HG03571 (cell line): ENCODE data around the gene PDCD4.
A peak's percentile ranks its signal among the peaks of the same experiment; 100 is the strongest.

Source experiments
- ATAC-seq: cut with Tn5 transposase; IDR thresholded peaks from one replicate; pipeline ENCODE4 v1.9.1; 2021; ENCODE audit not compliant: unreplicated experiment

The PDCD4 gene

DNA sequence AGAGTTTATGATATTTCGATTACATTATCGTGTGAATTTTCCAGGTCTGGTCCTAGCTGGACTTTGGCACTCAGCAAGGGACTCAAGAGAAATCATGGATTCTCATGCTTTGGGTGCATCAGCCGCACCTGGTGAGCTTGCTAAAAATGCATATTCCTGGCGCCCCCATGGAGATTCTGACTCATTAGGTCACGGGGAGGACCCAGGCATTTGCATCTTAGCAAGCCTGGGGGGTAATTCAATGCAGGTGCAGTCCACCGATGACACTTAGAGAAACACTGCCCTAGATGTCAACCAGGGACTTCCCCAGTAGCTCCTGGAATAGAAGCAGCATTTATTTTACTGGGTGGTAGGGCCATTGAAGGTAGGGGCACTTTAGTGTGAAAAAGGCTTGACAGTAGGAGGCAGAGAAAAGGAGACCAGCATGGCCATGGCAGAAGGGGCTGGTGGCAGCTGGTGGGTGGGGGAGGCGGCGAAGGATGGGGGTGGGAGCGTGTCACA is 29.9 kb upstream of the PDCD4 start:
- ATAC-seq, result peak; percentile 51

DNA sequence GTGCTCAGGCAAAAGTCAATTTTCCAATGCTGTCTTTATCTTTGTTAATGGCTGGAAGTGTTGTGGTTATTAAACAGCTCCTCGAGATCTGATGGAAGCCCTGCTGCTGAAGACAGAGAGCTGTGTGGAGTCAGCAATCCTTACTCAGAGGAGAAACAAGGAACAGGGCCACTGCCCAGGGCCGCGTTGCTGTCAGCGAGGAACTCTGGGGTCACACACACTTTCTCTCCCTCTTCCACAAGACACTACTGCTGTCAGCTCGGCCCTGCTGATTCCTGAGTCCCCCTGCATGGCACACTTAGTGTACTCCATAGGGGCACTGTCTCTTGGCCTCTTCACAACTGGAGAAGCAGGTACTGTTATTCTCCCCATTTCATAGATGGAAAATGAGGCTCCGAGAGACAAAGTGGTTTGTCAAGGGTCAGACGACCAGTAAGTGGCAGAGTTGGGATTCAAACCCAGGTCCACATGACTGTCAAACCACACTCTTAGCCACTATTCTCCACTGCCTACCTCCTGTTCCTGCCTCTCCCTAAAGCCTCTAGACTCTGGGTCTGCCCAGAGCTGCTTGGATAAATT is 29.3 kb upstream of the PDCD4 start:
- no peak for ATAC-seq

DNA sequence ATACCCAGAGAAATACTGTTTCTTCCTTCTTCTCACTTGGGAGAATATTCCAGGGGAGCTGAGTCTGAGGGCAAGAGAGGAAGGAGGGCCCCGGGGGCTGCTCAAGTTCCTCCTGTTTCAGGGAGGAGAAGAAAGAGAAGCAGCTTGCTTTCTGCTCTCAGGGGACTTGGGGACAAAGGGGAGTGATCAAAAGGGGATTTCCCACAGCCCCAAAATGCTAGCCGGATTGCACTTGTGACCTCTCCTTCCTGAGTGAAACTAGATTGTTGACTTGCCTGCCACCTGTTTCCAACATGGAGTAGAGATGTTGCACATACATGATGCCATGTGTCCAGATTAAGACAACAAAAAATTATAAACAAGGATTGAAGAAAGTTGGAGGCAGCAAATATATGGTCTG is 28.7 kb upstream of the PDCD4 start:
- peak; percentile 82 for ATAC-seq

DNA sequence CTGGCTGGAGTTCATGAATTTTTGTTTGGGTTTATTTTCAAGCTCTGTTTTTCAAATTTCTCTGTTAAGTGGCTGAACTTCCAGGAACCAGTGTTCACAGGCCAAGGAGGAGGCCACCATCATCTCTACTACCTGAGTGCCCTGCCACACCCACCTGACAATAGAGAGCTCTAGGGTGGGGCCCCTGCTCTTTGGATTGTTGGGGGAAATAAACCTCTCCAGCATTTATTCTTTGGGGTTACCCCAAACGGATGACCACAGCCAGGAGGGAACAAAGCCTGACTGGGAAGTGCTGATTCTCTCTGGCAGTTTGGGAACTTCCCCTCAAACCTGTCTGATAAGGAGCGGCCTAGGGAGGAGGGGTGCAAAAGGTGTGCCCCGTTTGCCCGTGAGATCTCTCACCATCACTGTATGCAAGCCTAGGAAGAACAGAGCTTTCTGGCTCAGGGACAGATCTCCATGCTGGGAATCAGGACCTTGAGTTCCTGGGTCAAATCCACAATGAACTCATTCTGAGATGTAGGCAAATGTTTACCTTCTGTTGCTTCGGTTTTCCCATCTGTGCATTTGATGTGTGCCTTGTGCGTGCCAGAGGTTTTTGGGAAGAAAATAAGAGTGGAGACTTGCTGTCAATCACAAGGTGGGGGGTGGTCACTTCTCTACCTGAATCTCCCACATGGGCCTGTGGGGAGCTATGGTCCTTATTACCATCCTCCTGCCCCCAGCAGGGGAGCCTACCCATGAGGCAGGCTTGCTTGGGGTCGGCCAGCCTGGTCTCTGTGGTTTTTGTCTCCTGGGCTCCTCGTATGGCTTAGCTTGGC is 27.7 kb upstream of the PDCD4 start:
- no peak for ATAC-seq

DNA sequence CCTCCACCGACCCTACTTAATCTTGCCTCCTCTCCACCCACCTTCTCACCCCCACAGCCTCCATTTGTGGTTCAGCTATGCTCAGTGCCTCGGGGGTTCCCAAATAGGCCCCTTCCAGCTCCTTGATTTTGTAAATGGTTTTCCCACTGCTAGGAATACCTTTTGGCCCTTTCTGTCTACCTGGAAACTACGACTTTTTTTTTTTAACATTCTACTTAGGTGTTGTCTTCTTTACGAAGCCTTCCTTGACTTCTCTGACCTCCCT is 27.2 kb upstream of the PDCD4 start:
- ATAC-seq, result no peak

DNA sequence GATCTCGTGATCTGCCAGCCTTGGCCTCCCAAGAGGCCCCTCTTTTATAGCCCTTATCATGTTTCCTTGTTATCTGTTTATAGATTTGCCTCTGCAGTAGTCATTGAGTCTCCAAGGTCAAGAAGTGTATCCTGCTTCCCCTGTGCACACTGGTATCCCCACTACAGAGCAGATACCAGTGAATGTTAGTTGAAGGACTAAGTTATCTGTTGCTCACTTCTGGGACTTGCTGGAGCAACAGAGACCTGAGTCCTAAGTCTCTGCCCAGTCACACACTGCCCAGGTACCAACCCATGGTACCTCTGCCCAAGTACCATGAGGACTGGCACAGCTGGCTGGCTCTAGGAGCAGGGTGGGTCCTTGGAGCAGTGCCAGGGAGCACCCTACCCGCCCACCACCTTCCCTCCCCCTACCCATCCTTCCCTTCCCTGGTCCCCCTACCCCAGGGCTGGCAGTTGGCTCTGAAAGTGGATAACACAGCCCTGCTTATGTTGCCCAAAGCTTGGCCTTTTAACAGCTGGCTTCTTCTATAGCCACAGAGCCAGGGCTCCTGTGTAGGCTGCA is 26.5 kb upstream of the PDCD4 start:
- no peak for ATAC-seq

DNA sequence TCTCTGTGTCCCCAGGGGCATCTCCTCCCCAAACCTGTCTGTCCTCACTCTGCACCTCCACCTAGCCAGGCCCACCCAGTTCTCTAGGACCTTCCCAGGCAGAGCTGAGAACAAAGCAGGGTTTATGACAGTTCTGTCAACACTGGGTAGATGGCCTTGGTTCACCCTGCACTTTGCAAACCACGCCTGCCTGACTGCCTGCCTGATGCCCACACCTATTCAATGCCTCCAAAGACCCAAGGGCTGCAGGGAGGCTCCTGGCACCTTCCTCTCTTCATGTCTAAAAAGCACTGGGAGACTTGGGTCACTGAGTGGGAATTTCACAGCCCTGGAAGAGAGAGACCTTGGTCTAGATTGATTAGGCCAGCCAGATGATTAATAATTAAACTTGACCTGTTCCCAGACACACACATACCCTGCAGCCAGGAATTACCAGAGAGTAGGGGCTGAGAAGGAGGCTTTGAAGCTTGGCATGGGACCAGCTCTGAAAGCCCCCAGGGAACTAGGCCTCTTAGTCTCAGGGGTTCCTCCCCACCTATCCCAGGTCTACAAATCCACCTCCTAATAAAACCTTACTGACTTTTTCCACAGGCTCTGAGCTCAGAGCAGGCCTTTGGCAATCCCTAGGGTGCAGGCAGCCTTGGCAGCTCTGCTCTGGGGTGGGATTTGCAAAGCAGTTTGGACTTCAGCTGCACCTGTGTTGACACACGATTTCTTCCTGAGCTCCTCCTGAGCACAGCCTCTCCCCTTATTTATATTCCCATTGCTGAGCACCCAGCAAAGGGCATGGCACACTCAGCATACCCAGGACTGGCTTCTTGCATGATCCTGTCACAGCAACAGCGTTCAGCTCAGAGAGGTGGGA is 25.7 kb upstream of the PDCD4 start:
- no peak for ATAC-seq

DNA sequence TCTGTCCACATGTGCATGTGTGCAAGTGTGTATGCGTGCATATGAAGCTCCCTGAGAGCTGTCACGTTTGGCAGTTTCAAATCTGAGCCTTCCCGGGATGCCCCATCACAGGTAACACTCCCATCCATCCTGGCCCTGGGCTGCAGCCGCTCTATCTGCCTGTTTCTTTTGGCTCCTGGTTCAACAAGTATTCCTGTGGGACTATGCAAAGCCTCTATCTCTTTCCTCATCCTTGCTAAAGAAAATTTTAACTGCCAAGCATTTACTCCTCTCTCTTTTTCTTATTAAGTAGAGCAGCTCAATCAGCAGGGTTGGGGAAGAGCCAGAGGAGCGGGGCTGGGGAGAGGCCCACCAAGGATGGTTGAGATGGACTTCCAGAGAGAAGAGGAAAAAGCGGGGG is 24.4 kb upstream of the PDCD4 start:
- ATAC-seq, result no peak

DNA sequence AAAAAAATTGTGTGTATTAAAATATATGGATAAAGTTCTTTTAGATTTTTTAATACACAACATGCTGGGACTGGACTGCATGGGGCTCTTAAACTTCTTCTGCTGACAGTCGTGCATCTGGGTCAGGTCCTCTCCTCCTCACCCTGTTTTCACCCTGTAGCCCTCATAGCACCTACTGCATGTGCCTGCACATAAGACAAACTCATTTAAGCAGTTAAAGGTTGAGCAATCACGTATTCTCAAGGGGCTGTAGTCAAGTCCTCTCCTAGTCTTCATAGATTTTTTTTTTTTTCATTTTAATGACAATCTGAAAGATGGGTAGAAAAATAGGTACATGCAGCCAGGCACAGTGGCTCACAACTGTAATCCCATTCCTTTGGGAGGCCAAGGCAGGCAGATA is 23.6 kb upstream of the PDCD4 start:
- ATAC-seq, result no peak

DNA sequence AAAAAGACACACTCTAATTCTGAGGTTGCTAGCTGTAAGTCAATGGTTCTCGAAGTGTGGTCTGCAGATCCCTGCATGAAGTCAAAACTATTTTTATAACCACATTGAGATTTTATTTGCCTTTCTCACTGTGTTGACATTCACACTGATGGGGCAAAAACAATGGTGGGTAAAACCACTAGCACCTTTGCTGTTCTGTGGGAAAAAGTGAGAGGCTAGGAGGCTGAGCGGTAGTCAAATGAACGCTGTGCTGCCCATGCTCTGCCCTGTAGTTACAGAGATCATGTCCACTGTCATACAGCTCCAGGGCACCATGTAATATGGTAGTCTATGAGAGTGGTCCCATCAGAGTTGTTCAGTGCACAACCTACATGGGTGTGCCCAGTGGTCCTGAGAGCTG is 21.6 kb upstream of the PDCD4 start:
- no peak for ATAC-seq

DNA sequence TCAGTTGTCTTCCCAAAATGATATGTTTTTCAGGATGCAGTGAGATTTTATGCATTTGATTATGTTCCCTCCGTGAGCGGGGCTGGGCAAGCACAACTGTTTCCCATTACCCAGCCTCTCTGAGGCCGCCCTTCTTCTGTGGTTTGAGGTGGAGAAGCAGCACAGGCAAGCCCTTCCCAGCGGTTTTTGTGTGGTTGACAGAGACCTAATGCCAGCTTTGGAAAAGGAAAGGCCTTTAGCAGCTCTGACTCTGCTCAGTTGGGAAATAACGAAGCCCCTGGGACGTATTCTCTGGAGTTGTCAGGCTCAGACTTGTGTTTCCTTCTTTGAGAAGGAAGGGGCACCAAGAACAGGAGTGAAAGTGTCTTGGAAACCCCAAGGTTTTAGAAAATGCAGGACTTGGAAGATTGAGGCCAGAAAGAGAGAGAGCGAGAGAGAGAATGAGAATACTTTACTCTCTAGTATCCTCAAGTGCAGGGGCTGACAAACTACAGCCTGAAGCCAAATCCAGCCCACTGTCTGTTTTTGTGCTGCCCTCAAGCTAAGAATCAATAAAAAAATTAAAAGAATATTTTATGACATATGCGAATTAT is 20.6 kb upstream of the PDCD4 start:
- ATAC-seq, result no peak

DNA sequence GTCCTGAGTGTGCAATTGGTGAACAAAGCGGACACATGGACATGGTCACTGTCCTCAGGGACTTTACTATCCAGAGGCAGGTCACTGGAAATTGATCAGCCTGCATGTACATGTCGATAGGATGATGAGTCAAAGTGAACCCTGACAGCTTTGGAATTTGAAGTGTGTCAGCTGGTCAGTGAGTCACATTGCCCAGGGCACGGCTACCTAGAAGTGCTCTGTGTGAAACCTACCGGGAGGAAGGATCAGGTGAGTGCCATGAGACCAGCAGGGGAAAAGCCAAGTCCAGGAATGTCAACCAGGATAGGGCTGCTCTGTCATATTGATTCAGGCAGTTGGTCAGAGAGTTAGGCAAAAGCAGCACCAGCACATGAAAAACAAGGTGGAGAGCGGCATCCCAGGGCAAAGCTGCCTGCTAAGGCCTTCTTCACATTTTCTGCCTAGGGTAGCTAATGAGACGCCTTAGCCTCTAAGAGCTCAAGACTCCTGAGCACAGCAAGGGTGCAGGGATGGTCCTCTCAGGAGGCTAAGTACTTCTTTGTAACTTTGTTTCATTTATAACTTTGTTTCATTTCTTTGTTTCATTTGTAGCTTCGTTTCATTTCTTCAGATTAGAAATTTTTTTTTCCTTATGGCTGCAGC is 19.4 kb upstream of the PDCD4 start:
- ATAC-seq, result no peak

DNA sequence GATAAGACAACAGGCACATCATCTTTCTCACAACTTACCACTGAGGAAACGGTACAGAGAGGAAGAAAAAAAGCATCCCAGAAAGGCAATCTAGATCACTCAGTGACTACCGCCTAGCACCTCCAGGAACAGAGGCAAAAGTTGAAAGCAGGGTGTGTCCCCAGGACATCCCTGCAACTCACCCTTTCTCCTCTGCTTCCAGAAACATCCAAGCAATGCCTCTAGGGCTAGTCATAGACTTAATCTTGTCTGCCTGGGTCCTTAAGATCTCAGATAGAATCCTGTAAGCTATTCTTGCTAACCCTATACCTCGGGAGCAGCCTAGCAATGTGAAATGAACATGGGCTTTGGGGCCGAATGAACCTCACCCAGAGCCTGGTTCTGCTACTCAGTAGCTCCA is 18.8 kb upstream of the PDCD4 start:
- ATAC-seq, result no peak

DNA sequence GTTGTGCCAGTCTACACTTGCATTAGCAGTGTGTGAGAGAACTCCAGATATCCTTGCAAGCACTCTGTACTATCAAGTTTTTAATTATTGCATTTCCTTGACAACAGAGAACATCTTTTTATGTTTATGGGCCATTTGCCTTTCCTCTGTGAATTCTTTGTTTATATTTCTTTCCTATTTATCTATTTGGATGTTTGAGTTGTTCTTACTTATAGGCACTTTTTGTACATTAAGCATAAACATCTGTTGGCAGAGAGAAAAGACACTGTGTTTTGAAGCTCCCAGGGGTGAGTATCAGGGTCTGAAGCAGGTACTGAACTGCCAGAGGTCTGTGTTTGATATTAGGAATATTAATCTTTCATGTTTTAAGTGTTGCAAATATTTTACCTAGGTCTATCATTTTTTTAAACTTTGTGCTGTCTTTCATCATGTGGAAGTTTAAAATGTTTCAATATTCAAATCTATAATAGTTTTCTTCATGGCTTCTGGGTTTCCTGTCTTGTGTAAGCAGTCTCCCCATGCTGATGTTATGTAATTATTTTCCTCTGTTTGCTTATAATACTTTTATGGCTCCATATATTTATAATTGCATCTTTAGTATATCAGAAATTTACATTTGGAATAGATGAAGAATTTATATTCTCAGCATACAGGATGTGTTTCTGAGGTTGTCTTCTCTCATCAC is 17.7 kb upstream of the PDCD4 start:
- ATAC-seq, result no peak

DNA sequence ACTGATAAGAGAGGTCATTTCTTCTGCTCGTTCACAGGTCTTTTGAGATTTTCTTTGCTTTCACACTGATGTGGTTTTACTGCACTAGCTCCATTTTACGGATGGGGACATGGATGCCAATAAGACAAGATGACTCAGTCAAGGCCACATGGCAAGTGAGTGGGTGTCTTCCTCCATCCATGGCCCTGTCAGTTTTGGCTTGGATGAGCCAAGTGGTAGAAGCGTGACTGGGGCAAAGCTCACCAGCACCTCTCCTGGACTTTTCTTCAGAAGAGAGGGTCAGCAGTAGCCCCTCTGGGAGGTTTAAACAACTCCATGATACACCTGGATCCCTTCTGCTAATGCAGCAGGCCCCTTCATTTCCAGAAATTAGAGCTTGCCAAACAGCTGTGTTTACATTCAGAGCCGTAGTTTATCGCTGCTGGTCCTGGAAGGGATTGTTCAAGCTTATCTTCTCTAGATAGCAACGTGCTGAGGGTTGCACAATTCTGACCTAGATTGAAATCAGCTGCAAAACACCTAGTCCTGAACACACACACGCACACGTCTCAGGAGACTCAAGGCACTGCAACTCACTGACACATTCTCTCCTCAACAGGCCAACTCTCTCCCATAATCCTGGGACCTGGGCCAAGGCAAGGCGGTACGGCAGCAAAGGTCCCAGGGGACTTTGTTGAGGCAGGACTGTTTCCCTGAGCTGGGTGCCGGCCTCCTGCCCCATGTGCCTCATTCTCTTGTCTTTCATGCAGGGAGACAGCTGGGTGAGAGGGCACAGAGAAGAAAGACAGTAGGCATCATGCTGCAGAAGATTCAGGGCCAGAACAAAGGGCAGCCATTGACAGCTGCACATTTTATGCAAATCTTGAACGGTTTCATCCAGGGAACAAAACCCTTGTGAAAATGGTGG is 14.2 kb upstream of the PDCD4 start:
- peak; percentile 37 for ATAC-seq

DNA sequence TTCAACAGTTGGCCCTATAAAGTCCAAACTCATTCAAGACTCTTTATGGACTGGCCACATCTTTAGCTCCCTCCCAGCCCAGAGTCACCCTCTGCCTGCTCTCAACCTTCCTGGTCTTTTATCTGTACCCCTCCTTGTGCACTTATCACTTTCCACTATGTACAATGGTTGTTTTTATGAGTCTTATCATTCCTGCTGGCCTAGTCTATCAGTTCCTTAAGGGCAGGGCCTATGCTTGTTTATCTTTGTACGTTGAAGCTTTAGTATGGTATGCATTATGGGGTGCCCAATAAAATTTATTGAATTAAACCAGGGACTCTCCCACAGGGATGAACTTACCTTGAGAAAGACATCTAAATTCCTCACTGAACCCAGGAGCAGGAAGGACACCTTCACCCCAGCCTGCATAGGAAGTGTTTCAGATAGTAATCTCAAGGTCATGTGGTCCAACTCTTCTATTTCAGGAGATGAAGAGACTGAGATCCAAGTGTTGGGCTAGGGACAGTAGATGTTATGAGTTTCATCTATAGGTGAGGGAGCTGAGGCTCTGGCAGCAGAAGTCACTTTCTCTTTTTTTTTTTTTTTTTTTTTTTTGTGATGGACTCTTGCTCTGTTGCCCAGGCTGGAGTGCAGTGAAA is 13.3 kb upstream of the PDCD4 start:
- no peak for ATAC-seq

DNA sequence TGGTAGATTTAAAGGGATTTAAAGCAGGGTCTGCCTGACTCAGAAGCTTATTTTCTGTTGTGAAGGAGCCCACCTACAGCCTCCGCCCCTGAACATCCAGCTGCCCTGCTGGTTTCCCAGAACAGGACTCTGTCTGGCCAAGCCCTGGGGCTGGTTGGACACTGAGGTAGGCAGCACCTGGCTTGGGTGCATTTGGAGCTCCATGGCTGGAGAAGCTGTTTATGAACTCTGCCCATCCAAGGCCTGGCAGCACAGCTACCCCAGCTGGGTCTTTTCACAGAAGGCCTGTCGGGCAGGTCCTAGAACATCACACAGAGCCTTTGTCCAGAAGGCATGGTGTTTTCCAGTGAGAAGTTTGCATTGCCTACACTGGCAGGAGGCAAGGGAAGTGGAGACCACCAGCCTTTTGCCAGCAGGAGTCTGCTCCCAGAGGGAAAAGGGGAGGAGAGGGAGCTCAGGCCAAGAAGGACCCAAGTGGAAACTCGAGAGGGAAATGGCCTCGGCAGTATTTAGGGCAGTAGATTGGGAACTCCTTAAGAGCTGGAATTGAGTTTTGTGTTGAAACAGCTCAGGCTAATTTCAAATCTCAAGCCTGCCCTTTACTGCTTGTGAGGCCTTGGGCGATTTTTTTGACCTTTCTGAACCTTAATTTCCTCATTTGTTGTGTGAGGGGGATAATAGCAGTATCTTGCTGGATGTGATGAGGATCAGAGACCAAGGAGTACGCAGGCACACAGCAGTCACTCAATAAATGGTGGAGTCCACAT is 12.3 kb upstream of the PDCD4 start:
- no peak for ATAC-seq

DNA sequence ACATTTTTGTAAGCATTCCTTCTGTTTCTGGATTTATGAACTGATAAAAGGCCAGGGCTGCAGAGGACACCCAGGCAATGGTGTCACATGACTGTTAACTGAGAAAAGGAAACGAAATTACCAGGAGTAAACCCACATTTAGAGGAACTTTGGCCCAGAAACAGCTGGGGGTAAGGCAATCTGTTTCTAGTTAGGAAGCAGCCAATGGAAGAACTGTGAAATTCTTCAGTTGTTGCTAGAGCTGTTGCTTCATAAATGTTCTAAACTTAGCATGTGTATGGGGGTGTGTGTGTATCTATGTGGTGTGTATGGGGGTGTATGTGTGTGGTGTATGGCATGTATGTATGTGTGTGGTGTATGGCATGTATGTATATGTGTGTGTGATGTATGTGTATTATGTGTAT is 11.8 kb upstream of the PDCD4 start:
- no peak for ATAC-seq
